Natural killer cell (primary cell): Measurements from ENCODE around the gene TM2D1. TPM values are rescaled to one million over a fixed set of nuclear protein-coding genes. Genes with fewer than 3 reads are reported as not detected.

ENCODE experiments used
- ATAC-seq, 3 donors: fragments of 150-1000 bp in 2 of 3; fragments of 200-7000 bp in 1 of 3; cut with Tn5 transposase; 1 replicate in 1 of 3; 2 replicates in 2 of 3; pipeline ENCODE4 v1.10.0; 2021; ENCODE audit warnings: mild to moderate bottlenecking in 2 of 3, moderate library complexity in 2 of 3
- DNase-seq, 2 donors: peaks; one replicate each; pipeline versions ENCODE4 v3.0.0 to v3.0.0-alpha.2; 2013 to 2021; ENCODE audit warnings: mixed read lengths in 1 of 2
- H3K27ac ChIP-seq: one replicate; pipeline ENCODE4 v1.5.1; 2013; ENCODE audit warnings: mild to moderate bottlenecking, low read length
- H3K27me3 ChIP-seq: one replicate; pipeline ENCODE4 v1.6.1; 2013; ENCODE audit warnings: low read length; ENCODE audit not compliant: control insufficient read depth, insufficient read depth
- H3K36me3 ChIP-seq: one replicate; pipeline ENCODE4 v1.6.1; 2013; ENCODE audit warnings: low read length; ENCODE audit not compliant: control insufficient read depth, insufficient read depth
- H3K4me1 ChIP-seq: one replicate; pipeline ENCODE4 v1.6.1; 2013; ENCODE audit warnings: low read length; ENCODE audit not compliant: control insufficient read depth, insufficient read depth
- H3K4me3 ChIP-seq: one replicate; pipeline ENCODE4 v1.5.1; 2013; ENCODE audit warnings: low read length
- H3K9me3 ChIP-seq: one replicate; pipeline ENCODE4 v1.6.1; 2013; ENCODE audit warnings: low read length; ENCODE audit not compliant: control insufficient read depth, insufficient read depth
- H3K27ac Mint-ChIP-seq, 2 donors: one replicate each; pipeline ENCODE4 v1.8.0; 2022; ENCODE audit warnings: mild to moderate bottlenecking in 2 of 2, mixed read lengths in 2 of 2, moderate library complexity in 1 of 2
- H3K27me3 Mint-ChIP-seq, 2 donors: one replicate each; pipeline ENCODE4 v1.8.0; 2022; ENCODE audit warnings: low read depth in 2 of 2, mixed read lengths in 2 of 2
- H3K36me3 Mint-ChIP-seq: one replicate; pipeline ENCODE4 v1.8.0; 2022; ENCODE audit warnings: mixed read lengths
- H3K4me1 Mint-ChIP-seq, 2 donors: one replicate each; pipeline ENCODE4 v1.8.0; 2022; ENCODE audit warnings: mixed read lengths in 2 of 2
- H3K4me3 Mint-ChIP-seq: one replicate; pipeline ENCODE4 v1.8.0; 2022; ENCODE audit warnings: mild to moderate bottlenecking, moderate library complexity, mixed read lengths
- H3K9me3 Mint-ChIP-seq, 2 donors: one replicate each; pipeline ENCODE4 v1.8.0; 2022; ENCODE audit warnings: mixed read lengths in 2 of 2
- WGBS: methylation state at CpG from one replicate; pipeline ENCODE4 v1.1.7; 2013; ENCODE audit warnings: missing lambda C conversion rate; ENCODE audit not compliant: insufficient coverage; 5-methylcytosine and 5-hydroxymethylcytosine counted together
- intact Hi-C: fragments of 100-400 bp; cut with micrococcal nuclease; formaldehyde crosslinking; loops from one replicate; pipeline ENCODE4 v1.14.2; 2022
- total RNA-seq, 4 donors: library from RNA; stranded (reverse); fragments of 120-200 nt in 1 of 4; gene quantifications; one replicate each; pipeline versions ENCODE4 v1.2.3 to v1.2.4, GENCODE V29; 2013 to 2022
- TF ChIP-seq, protein P1 (sequence below): fragments of 200-600 bp; IDR thresholded peaks from one replicate; pipeline ENCODE4 v1.8.0; 2022; ENCODE audit warnings: antibody characterized with exemption

TM2D1 gene
- total RNA-seq, 3 donors from 2014 or later (not counting 1 experiment from before 2014, with no cell fraction given): 24.7 to 34.2 (median 26.4) TPM

DNA sequence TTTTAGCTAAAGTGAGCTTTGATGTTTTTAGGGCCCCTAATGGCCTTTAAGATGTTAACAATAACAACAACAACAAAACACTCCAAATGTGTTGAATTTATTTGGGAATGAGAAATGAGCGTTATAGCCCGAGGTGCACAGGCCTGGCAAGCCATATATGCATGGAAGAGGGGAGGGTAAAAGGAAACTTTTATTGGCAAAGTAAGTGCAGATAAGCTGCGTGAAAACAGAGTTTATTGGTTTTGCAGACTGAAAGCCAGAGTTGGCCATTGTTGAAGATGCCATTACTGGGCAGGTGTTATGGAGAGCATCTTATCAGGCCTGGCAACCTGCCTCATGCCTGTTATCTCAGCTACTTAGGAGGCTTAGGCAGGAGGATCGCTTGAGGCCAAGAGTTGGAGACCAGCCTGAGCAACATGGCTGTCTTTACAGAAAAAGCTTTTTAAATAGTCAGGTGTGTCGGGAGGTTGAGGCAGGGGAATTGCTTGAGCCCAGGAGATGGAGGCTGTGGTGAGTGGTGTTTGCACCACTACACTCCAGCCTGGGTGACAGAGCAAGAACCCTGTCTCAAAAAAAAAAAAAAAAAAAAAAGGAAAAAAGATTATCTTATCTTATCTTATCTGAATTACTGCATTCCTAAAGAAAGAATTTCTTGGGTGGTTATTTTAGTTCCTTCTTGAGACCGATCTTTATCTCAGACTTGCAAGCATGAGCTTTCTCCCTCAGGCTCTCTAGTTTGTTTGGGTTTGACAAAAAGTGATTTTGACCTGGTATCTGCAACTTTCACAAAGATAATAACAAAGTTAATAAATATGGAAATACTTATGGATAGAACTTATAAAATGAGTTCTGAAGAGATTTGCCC lies 19.0 kb upstream of the TM2D1 start:
- H3K27ac ChIP-seq: no peak overlapping the region

DNA sequence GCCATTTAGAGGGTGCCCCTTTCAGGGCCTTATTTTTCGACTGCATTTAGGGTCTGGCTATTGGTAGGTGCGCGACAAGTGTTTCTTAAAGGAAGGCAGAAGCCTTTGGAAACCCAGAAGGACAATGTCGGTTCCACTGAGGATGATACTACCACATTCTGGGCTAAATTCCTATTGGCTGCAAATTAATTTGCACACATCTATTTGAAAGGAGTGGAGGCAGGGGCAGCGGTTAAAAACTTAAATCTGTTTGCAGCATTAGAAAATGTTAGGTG lies 18.4 kb upstream of the TM2D1 start:
- Histone ChIP-seq H3K36me3 (no peaks in the 10 kb centered on the region), H3K4me1 (peaks cover 15% of the 10 kb centered on the region), H3K9me3 (no peaks in the 10 kb centered on the region), H3K27ac (peak overlapping the region; percentile 28), H3K27me3 (no peaks in the 10 kb centered on the region), H3K4me3 (no peak overlapping the region)
- 77% methylated on average over 5 of the region's 5 CpGs for WGBS
- Mint-ChIP-seq H3K27ac (peak overlapping the region; percentile 23 to 47), H3K4me3 (peak overlapping the region; percentile 81), H3K9me3 (no peaks in the 10 kb centered on the region), H3K4me1 (peaks cover 14 to 17% of the 10 kb centered on the region in 2 donors), H3K36me3 (no peaks in the 10 kb centered on the region), H3K27me3 (no peaks in the 10 kb centered on the region)
- DNase-seq: peak in 1 of 2 donors; percentile 15
- ATAC-seq: no peak
- intact Hi-C loops: no loop called here
- TF ChIP-seq, protein P1, sequence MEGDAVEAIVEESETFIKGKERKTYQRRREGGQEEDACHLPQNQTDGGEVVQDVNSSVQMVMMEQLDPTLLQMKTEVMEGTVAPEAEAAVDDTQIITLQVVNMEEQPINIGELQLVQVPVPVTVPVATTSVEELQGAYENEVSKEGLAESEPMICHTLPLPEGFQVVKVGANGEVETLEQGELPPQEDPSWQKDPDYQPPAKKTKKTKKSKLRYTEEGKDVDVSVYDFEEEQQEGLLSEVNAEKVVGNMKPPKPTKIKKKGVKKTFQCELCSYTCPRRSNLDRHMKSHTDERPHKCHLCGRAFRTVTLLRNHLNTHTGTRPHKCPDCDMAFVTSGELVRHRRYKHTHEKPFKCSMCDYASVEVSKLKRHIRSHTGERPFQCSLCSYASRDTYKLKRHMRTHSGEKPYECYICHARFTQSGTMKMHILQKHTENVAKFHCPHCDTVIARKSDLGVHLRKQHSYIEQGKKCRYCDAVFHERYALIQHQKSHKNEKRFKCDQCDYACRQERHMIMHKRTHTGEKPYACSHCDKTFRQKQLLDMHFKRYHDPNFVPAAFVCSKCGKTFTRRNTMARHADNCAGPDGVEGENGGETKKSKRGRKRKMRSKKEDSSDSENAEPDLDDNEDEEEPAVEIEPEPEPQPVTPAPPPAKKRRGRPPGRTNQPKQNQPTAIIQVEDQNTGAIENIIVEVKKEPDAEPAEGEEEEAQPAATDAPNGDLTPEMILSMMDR: no peak

More for the DNA sequence above, 19.0 kb upstream of the TM2D1 start:
- 95% methylated on average over 5 of the region's 6 CpGs for WGBS
- Histone ChIP-seq H3K4me1 (peaks cover 15% of the 10 kb centered on the region), H3K36me3 (no peaks in the 10 kb centered on the region), H3K27me3 (no peaks in the 10 kb centered on the region), H3K4me3 (no peak overlapping the region), H3K9me3 (no peaks in the 10 kb centered on the region)
- TF ChIP-seq, protein P1: no peak
- no peaks in the 10 kb centered on the region for H3K36me3 Mint-ChIP-seq
- intact Hi-C loops: no loop called here
- peak overlapping the region; percentile 23 to 47 for H3K27ac Mint-ChIP-seq
- H3K4me1 Mint-ChIP-seq: peaks cover 14 to 17% of the 10 kb centered on the region in 2 donors
- no peak for ATAC-seq
- peak in 1 of 2 donors; percentile 12 for DNase-seq
- no peaks in the 10 kb centered on the region for H3K27me3 Mint-ChIP-seq
- no peaks in the 10 kb centered on the region for H3K9me3 Mint-ChIP-seq
- peak overlapping the region; percentile 81 for H3K4me3 Mint-ChIP-seq

DNA sequence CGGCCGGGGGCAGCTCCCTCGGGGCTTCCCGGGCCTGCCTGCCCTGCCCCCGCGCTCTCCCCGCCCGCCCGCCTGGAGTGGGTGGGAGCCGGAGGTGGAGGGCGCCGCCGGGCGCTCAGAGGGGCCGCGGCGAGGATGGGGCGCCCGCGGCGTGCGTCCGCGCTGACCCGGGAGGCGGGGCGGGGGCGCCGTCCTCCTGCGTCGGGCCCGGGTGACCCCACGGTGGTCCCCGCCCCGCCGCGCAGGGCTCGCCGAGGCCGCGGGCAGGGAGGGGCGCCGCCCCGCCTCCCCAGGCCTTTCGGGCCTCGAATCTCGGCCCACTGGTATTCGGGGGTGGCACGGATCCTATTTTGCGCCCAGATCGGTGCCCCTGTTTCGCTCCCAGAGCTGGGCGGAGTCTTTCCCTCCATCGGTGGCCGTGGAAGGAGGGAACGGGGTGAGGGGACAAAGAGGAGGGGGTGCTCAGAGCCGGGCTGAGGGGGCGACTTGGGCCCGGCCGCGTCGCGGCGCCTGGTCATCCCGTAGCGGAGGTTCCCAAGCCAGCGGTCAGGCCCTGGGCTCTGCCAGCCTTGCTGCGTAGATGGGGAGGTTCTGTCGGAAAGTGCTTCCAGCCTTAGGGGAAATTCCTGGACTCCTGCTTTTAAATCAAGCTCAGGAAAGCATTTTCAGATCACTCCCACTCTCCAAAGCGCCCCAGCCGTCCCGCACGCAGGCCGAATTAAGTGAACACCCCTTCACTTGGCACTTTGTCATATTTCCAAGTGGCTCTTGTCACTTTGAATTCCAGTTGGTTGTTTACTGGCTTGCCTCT lies 17.9 kb upstream of the TM2D1 start:
- H3K27ac ChIP-seq: peak overlapping the region; percentile 28
- peak; percentile 72 to 76 (median 74) for ATAC-seq

More for the DNA sequence above, 17.9 kb upstream of the TM2D1 start:
- TF ChIP-seq, protein P1: no peak
- intact Hi-C loops: no loop called here
- Histone ChIP-seq H3K9me3 (no peaks in the 10 kb centered on the region), H3K36me3 (no peaks in the 10 kb centered on the region), H3K27me3 (no peaks in the 10 kb centered on the region), H3K4me3 (peak overlapping the region; percentile 45), H3K4me1 (peaks cover 15% of the 10 kb centered on the region)
- Mint-ChIP-seq H3K9me3 (no peaks in the 10 kb centered on the region), H3K27me3 (no peaks in the 10 kb centered on the region), H3K27ac (peak overlapping the region; percentile 23 to 47), H3K4me1 (peaks cover 14 to 17% of the 10 kb centered on the region in 2 donors), H3K36me3 (no peaks in the 10 kb centered on the region), H3K4me3 (peak overlapping the region; percentile 81)
- WGBS: 6% methylated on average over 74 of the region's 74 CpGs
- peak in 1 of 2 donors; percentile 29 for DNase-seq
